Measurements from ENCODE around the gene PPHLN1.
"Not testable (repeated sequence)": the region's sequence is repeated elsewhere in the genome, so short reads cannot be mapped to it uniquely, and the experiment has no call there.

PPHLN1 gene

GRCh38 chr12:42373669-42374068 lies 47.7 kb downstream of the PPHLN1 start:
- no peak for DNase-seq

- DNase-seq: no peak
These were observed 54.8 kb downstream of the PPHLN1 start for GRCh38 chr12:42380733-42381132.

DNA sequence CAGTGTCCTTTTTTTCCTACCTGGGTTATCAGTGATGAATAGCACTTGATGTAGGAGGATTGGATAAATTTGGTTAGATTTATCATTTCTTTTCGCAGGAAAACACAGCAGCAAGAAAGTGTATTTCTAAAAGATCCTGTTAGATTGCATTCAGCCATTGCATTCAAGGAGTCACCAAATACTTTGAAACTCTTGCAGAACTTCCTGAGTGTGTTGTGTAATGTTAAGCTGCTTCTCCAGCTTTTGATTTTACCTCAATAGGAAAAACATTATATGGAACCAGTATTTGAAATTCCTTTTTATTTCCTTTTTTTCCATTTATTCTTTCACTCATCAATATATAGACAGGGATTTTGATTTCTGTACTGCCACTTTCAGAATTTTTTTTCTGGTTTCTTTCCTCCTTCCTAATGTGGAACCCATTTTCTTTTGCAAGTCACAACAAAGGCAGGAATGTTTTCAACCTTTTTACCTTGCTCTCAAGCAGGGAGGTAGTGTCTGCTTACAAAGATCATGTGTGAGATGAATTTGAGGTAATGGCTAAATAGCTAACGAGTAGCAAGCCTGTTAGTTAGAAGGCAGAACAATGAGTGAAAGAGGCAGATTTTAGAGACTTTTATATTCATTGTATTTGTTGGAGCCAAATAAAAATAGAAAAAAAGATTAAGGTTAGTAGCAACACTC lies 56.2 kb downstream of the PPHLN1 start:
- DNase-seq: no peak

GRCh38 chr12:42385326-42385841 lies 59.4 kb downstream of the PPHLN1 start:
- no peak for DNase-seq

- DNase-seq: no peak
These were observed 60.3 kb downstream of the PPHLN1 start for GRCh38 chr12:42386308-42386707.

- not testable (repeated sequence) for DNase-seq
These were observed 62.1 kb downstream of the PPHLN1 start for GRCh38 chr12:42388086-42388485.

DNA sequence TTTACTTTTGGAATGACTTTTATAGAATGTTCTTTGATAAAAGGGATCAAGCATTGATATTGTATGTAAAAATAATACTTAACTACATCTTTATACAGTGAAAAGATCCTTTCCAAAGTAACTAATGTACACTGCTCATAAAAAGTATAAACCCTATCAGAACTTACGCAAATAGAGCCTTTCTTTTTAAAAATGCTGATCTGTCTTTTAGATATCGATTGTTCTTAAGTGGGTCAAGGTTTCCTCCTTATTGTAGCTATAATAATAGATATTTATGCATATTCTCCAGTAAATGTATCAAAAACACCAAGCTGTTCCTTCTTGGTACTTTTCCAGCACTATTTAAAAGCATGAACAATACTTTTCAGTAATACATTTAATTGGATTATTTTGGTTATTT lies 68.5 kb downstream of the PPHLN1 start:
- no peak for DNase-seq

DNA sequence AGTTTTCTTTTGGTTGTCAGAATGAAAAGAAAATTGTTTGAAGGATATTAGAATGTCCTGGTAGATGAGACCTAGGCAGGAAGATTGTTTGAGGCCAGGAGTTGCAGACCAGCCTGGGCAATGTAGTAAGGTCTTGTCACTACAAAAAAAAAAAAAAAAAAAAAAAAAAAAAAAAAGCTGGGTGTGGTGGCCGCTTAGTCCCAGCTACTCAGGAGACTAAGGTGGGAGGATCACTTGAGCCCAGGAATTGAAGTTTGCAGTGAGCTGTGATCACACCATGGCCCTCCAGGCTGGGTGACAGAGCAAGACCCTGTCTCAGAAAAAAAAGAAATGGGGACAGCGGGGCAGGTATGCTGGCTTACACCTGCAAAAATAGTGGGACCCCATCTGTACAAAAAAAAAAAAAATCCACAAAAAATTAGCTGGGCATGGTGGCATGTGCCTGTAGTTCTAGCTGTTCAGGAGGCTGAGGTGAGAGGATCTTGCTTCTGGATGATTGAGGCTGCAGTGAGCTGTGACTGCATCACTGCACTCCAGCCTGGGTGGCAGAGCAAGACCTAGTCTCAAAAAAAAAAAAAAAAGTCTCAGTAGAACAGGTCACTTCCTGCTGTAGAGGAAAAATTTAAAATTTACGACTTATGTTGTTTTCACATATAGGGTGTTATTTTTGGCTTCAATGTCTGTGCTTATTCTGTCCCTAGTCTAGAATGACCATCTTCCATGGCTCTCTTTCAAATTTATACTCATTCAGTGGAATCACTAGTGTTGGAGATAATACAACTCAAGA lies 70.7 kb downstream of the PPHLN1 start:
- DNase-seq: no peak

- no peak for DNase-seq
These were observed 76.9 kb downstream of the PPHLN1 start for GRCh38 chr12:42402821-42403411.

GRCh38 chr12:42407306-42407705 lies 81.3 kb downstream of the PPHLN1 start:
- DNase-seq: no peak

GRCh38 chr12:42409471-42409870 lies 83.5 kb downstream of the PPHLN1 start:
- DNase-seq: no peak

GRCh38 chr12:42410340-42410739 lies 84.4 kb downstream of the PPHLN1 start:
- DNase-seq: no peak

- DNase-seq: no peak
These were observed 94.4 kb downstream of the PPHLN1 start for GRCh38 chr12:42420395-42420794.

DNA sequence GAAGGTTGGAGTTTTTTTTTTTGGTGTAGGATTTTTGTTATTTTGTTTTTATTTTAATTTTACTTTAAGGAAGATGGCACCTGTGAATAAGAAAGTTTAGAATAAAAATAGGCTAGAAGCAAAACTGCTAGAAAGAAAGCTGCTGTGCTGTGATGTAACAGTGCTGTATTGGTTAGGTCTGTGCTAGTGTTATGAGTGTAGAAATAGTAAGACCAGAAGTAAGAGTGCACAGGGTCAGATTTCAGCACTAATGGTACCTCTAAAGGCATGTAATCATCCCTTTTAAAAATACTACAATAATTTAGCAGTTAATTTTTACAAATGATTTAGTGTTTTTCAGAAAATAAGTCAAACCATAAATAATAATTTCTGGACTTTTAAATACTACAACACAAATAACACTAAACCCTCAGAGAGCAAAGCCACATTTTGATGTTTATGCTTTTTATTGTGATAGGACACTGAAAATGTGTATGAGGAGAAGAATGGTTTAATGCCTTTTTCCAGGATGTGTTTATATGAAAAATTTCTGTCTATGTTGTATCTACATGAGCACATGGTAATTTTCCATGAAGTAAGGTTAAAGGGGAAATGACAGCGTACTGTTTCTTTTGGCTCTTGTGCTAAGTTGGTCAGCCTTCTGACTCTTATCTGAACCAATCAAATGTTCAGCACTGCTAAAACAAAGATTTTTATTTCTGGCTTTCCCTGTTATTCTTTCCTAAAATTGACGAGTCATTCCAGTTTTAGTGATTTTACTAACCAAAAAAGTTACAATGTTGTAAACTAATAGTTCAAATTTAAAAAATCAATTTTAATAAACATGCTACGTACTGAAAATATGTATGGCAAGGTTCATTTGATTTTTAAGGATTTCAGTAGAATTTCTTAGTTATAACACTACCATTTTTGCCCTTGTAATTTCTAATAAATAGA lies 96.1 kb downstream of the PPHLN1 start:
- no peak for DNase-seq

DNA sequence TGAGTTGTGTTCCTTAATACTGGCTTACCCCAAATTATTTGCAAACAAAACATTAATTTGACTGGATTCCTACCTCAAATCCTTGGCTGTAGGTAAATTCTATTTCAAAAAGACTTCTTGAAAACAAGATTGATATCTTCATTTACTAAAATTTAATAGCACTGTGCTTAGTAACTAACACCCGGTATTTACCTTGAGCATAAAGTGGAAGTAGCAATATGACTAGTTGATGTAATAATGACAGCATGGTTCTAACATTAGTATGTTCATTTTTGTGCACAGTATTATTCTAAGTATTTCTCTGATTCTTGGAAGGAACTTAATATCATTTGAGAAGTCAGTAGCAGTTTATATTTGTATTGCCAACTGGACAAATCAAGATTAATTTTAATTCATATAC lies 96.8 kb downstream of the PPHLN1 start:
- DNase-seq: no peak

- DNase-seq: no peak
These were observed 100.8 kb downstream of the PPHLN1 start for GRCh38 chr12:42426746-42427145.

GRCh38 chr12:42428850-42429249 lies 102.9 kb downstream of the PPHLN1 start:
- DNase-seq: no peak

- no peak for DNase-seq
These were observed 106.7 kb downstream of the PPHLN1 start for GRCh38 chr12:42432517-42433140.

GRCh38 chr12:42440608-42441007 lies 114.6 kb downstream of the PPHLN1 start:
- DNase-seq: no peak

GRCh38 chr12:42442311-42442759 lies 116.4 kb downstream of the PPHLN1 start:
- no peak for DNase-seq

DNA sequence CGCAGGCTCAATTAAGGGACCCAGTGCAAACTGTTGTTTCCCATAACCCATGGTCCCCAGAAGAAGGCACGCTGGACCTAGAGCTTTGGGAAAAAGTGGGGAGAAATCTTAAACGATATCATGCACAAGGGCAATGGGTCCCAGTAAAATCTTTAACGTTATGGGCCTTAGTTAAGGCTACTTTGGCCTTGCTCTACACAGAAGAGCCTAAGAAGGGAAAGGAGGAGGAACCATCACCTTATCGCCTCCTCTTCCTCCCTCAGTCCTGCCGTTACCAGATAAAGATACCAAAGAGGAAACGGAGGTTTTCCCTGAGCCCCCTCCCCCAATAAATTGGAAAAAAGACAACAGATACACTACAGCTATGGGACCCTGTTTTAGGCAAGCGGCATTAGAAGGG lies 116.9 kb downstream of the PPHLN1 start:
- DNase-seq: no peak

Data from NCI-H446 treated with DMSO at 0.1 percent for 48 hours (cell line).